Activated T-helper 1 cell treated with anti-CD3 and anti-CD28 coated beads, Interleukin-12 subunit alpha, Interleukin-12 subunit beta, Interleukin-2, Interleukin-4 antibody, amounts not matched to agents 30 ng/mL and 10 ng/mL and 1 ng/mL, durations not matched to agents 14 hours and 24 hours and 36 hours (primary cell): ENCODE results near the gene PICALM. TPM values are rescaled to one million over a fixed set of nuclear protein-coding genes. Genes with fewer than 3 reads are reported as not detected.

Experiments used
- DNase-seq: peaks from one replicate; pipeline ENCODE4 v3.0.0; 2021; ENCODE audit warnings: low spot score
- H3K27ac Mint-ChIP-seq: one replicate; pipeline ENCODE4 v1.8.0; 2021; ENCODE audit warnings: mild to moderate bottlenecking, mixed read lengths
- H3K27me3 Mint-ChIP-seq: one replicate; pipeline ENCODE4 v1.8.0; 2022; ENCODE audit warnings: mild to moderate bottlenecking, moderate library complexity, mixed read lengths; ENCODE audit not compliant: insufficient read depth
- H3K36me3 Mint-ChIP-seq: one replicate; pipeline ENCODE4 v1.8.0; 2021; ENCODE audit warnings: low read depth, mixed read lengths
- H3K4me1 Mint-ChIP-seq: one replicate; pipeline ENCODE4 v1.8.0; 2021; ENCODE audit warnings: low read depth, mixed read lengths
- H3K4me3 Mint-ChIP-seq: one replicate; pipeline ENCODE4 v1.8.0; 2021; ENCODE audit warnings: mild to moderate bottlenecking, moderate library complexity, mixed read lengths
- H3K9me3 Mint-ChIP-seq: one replicate; pipeline ENCODE4 v1.8.0; 2021; ENCODE audit warnings: mixed read lengths
- intact Hi-C: fragments of 100-400 bp; cut with micrococcal nuclease; formaldehyde crosslinking; loops from one replicate; pipeline ENCODE4 v1.15.1; 2024
- total RNA-seq: library from RNA; stranded (reverse); gene quantifications from 2 replicates; pipeline ENCODE4 v1.2.3, GENCODE V29; 2022

The PICALM gene
- total RNA-seq, 1 donor from 2014 or later: 177 TPM

DNA sequence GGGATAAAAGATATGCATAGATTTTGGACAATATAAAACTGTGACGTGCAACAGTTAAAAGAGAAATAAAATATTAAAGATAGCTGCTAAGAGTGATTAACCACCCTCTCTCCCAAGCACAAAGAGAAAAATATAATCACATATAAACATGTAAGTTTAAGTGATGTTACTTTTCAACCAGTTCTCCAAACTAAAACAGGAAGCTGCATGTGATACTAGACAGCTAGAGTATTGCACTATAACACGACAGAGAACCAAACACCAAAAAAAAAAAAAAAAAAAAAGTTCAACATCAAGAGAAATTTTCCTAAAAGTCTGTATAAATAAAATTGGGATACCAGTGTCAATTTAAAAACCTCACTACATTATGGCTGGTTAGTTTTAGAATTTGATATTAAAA, 79.1 kb downstream of the PICALM start:
- DNase-seq: no peak
- Mint-ChIP-seq H3K4me1 (peaks cover 31% of the 10 kb centered on the region), H3K27ac (no peak overlapping the region), H3K36me3 (peaks cover 29% of the 10 kb centered on the region), H3K9me3 (no peaks in the 10 kb centered on the region), H3K4me3 (no peak overlapping the region), H3K27me3 (no peaks in the 10 kb centered on the region)
- intact Hi-C loops: loop anchor here (10.0 kb wide), 1 partner anchor 395 kb away; no protein-coding TSS in a partner anchor

DNA sequence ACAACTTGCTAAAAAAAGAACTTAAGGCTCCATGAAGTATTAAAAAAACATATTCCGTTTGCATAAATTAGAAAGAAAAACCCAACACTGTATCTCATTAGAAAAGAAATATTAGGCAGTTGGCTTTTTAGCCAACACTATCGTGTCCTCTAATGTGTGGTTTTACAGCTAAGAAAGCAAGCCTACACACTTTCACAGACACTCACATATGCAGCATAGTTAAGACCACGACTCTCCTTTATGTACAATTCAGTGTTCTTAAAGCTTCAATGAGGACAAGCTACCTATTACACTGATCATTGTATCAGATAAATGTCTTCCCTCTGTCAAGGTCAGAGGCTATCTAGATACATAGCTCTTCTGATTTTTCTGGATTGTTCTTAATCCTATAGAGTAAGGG, 80.1 kb downstream of the PICALM start:
- Mint-ChIP-seq H3K36me3 (peaks cover 30% of the 10 kb centered on the region), H3K4me1 (peaks cover 37% of the 10 kb centered on the region), H3K4me3 (no peak overlapping the region), H3K9me3 (no peaks in the 10 kb centered on the region), H3K27me3 (no peaks in the 10 kb centered on the region), H3K27ac (peak overlapping the region; percentile 48)
- intact Hi-C loops: loop anchor here (10.0 kb wide), 1 partner anchor 394 kb away; no protein-coding TSS in a partner anchor
- DNase-seq: no peak

DNA sequence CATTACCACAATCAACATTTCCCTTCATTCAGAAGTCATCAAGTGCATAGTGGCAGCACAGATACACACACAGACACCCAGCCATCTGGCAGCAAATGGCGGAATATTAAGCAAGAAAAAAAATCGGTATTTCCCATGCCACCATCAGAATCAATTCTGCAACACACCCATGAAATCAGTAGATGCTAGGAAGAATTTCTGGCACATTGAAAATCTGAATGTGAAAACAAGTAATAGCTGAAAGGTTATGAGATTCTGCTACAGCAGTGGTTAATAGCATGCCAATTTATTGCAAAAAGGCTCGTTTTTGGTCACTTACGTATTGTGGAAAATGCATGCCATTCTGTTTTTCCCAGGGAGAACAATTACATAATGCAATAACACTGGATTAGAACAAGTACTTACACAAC, 91.1 kb downstream of the PICALM start:
- no peaks in the 10 kb centered on the region for H3K9me3 Mint-ChIP-seq
- peaks cover 33% of the 10 kb centered on the region for H3K4me1 Mint-ChIP-seq
- H3K4me3 Mint-ChIP-seq: no peak overlapping the region
- intact Hi-C loops: loop anchor here (5.0 kb wide), 1 partner anchor 35 kb away; no protein-coding TSS in a partner anchor
- H3K27ac Mint-ChIP-seq: no peak overlapping the region
- H3K27me3 Mint-ChIP-seq: no peaks in the 10 kb centered on the region
- peaks cover 50% of the 10 kb centered on the region for H3K36me3 Mint-ChIP-seq
- no peak for DNase-seq

DNA sequence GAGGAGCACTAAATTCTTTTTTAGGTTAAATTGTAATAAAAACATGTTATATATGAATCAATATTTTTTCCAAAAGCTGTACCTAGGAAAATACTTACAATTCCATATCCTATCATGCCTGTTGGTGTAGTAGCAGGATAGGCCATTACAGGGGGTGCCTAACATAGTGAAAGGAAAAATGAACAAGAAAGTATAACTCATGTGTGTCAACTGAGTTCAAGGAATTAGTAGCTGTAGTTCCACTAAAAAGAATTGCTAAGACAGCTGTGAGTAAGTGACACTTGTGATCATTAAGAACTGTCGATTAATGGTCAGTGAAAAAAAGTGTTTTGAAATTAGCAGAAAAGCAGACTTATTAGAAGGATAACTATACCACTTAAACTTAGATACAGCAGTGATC, 92.4 kb downstream of the PICALM start:
- H3K27me3 Mint-ChIP-seq: no peaks in the 10 kb centered on the region
- peaks cover 33% of the 10 kb centered on the region for H3K4me1 Mint-ChIP-seq
- H3K27ac Mint-ChIP-seq: no peak overlapping the region
- intact Hi-C loops: loop anchor here (5.0 kb wide), 1 partner anchor 36 kb away; no protein-coding TSS in a partner anchor
- H3K4me3 Mint-ChIP-seq: no peak overlapping the region
- DNase-seq: no peak
- H3K9me3 Mint-ChIP-seq: no peaks in the 10 kb centered on the region
- peaks cover 46% of the 10 kb centered on the region for H3K36me3 Mint-ChIP-seq

DNA sequence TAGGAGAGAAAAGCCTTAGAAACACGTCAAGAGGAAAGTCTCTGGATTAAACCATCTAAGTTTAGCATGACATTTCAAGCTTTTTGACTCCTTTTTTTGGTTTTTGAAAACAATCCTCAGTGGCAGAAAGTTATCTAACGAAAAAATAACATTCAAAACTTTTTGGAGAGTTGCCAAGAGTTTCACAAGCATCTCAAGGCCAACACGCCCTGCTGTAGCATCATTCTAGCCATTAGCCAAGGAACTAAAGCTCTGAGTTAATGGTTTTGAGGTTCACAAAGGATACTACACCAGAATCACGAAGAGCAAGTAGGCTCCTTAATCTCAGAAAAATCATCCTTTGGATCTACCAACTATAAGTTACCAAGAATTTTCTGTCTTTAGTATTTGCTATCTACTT, 94.8 kb downstream of the PICALM start:
- no peak overlapping the region for H3K27ac Mint-ChIP-seq
- no peaks in the 10 kb centered on the region for H3K27me3 Mint-ChIP-seq
- intact Hi-C loops: loop anchor here (2.0 kb wide), 1 partner anchor 13 kb away; no protein-coding TSS in a partner anchor

DNA sequence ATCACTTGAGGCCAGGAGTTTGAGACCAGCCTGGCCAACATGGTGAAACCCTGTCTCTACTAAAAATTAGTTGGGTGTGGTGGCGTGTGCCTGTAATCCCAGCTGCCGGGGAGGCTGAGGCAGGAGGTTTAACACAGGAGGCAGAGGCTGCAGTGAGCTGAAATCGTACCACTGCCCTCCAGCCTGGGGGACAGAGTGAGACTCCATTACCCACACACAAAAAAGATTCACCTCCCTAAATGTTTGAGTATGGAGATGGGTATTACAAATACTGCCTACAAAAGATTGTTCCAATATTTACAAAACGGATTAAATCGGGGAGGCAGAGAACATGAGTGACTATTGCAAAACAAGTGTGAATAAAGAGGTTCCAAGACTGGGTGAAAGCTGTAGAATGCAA, 98.3 kb downstream of the PICALM start:
- no peak for DNase-seq
- Mint-ChIP-seq H3K4me3 (no peak overlapping the region), H3K4me1 (peaks cover 33% of the 10 kb centered on the region), H3K27me3 (no peaks in the 10 kb centered on the region), H3K36me3 (peaks cover 56% of the 10 kb centered on the region), H3K9me3 (no peaks in the 10 kb centered on the region), H3K27ac (no peak overlapping the region)
- intact Hi-C loops: no loop called here

More for the DNA sequence above, 94.8 kb downstream of the PICALM start:
- DNase-seq: no peak
- peaks cover 56% of the 10 kb centered on the region for H3K36me3 Mint-ChIP-seq
- no peaks in the 10 kb centered on the region for H3K9me3 Mint-ChIP-seq
- H3K4me3 Mint-ChIP-seq: no peak overlapping the region
- peaks cover 40% of the 10 kb centered on the region for H3K4me1 Mint-ChIP-seq

DNA sequence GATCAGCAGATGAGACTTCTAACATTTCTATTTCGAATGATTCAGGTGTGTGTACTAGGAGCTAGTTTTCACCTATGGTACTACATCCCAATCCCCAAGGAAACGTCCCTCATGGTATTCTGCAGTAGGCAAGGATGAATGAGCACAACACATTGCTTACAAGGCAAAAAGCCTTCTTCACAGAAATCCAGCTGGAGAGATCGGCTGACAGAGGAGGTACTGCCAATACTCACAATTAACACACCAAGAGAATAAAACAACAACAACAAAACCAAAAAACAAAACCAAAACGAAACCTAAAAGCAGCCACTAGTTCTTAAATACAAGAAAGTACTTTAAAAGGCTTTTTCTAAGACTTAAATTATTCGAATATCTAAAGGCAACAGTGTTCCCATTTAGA, 101.4 kb downstream of the PICALM start:
- DNase-seq: no peak
- Mint-ChIP-seq H3K27me3 (no peaks in the 10 kb centered on the region), H3K27ac (peak overlapping the region; percentile 43), H3K36me3 (peaks cover 59% of the 10 kb centered on the region), H3K4me1 (peaks cover 26% of the 10 kb centered on the region), H3K4me3 (no peak overlapping the region), H3K9me3 (no peaks in the 10 kb centered on the region)
- intact Hi-C loops: loop anchor here (5.0 kb wide), 1 partner anchor 35 kb away; no protein-coding TSS in a partner anchor

DNA sequence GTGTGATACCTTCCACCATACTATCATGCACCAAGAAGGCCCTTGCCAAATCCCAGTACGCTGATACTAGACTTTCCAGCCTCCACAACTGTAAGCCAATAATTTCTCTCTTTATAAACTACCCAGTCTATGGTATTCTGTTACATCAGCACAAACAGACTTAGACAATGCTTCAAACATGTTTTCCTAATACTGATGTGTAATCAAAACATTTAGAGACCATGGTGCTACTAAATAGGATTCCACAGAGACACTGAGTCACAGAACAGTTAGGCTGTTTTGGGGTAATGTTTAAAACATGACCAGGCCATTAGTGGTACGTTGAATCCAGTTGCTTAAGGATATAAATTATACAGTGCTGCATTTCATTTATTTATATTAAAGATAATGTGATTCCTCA, 103.7 kb downstream of the PICALM start:
- H3K27ac Mint-ChIP-seq: no peak overlapping the region
- no peaks in the 10 kb centered on the region for H3K27me3 Mint-ChIP-seq
- intact Hi-C loops: loop anchor here (5.0 kb wide), 1 partner anchor 37 kb away; no protein-coding TSS in a partner anchor
- H3K36me3 Mint-ChIP-seq: peaks cover 62% of the 10 kb centered on the region
- DNase-seq: no peak
- no peaks in the 10 kb centered on the region for H3K9me3 Mint-ChIP-seq
- no peak overlapping the region for H3K4me3 Mint-ChIP-seq
- peaks cover 35% of the 10 kb centered on the region for H3K4me1 Mint-ChIP-seq

DNA sequence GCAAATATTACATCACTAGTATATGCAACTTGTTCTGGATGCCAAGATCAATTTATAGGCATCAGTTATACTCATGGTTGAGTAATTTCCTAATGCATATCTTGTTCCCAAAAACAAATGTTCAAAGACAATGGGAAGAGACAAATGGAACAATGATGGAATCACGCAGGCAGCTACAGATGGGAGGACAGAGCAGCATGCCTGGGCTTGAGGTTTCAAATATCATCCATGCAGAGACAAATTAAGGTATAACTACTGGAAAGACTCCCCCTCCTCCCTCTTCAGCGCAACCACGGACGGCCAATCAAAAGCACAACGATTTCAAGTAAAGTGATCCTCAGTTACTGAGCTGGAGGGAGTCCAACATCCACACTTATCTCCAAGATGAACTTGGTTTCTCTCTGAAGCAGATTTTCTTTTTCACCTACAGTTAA, 106.9 kb downstream of the PICALM start:
- no peak overlapping the region for H3K4me3 Mint-ChIP-seq
- no peaks in the 10 kb centered on the region for H3K9me3 Mint-ChIP-seq
- H3K27me3 Mint-ChIP-seq: no peaks in the 10 kb centered on the region
- peaks cover 18% of the 10 kb centered on the region for H3K4me1 Mint-ChIP-seq
- intact Hi-C loops: loop anchor here (2.0 kb wide), 1 partner anchor 13 kb away; no protein-coding TSS in a partner anchor
- no peak for DNase-seq
- H3K36me3 Mint-ChIP-seq: peaks cover 65% of the 10 kb centered on the region
- H3K27ac Mint-ChIP-seq: no peak overlapping the region

DNA sequence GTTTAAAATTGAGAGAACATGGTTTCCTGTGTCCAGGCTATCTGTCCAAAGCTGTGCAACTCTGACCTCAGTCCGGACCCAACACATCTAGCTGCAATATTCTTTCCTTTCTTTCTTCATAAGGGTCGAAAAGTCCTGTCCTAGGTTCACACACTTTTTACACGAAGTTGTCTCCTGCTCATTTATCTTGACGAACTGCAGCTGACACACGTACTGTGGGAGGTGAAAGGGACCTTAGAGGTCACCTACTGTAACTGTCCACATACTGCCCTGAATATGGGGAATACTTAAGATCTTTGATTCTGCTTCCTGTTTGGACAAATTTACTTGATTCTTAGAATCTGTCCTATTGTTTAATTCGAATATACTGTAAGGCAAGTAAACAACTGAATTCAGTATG, 107.8 kb downstream of the PICALM start:
- Mint-ChIP-seq H3K4me1 (peaks cover 18% of the 10 kb centered on the region), H3K27ac (no peak overlapping the region), H3K9me3 (no peaks in the 10 kb centered on the region), H3K27me3 (no peaks in the 10 kb centered on the region), H3K36me3 (peaks cover 63% of the 10 kb centered on the region), H3K4me3 (no peak overlapping the region)
- intact Hi-C loops: loop anchor here (2.0 kb wide), 1 partner anchor 14 kb away; no protein-coding TSS in a partner anchor
- no peak for DNase-seq

DNA sequence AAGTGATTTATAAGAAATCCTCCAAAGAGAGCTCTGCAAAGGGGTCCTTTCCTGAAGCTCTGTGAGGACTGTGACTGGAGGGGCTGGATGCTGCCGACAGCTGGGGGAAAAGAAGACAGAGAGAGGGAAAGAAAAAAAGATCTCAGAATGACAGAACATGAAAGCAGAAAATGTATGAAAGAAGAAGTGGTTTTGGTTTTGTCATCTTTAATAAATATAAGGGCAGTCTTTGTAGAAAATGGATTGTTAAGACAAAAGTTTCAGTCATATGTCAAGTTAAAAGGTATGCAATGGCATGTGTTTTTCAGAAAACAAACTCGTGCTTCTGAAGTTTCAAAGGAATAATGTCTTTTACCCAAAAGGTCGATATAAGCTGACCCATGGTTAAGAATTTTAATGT, 108.2 kb downstream of the PICALM start:
- H3K9me3 Mint-ChIP-seq: no peaks in the 10 kb centered on the region
- peaks cover 65% of the 10 kb centered on the region for H3K36me3 Mint-ChIP-seq
- no peak for DNase-seq
- H3K4me3 Mint-ChIP-seq: no peak overlapping the region
- H3K27me3 Mint-ChIP-seq: no peaks in the 10 kb centered on the region
- H3K4me1 Mint-ChIP-seq: peaks cover 18% of the 10 kb centered on the region
- intact Hi-C loops: loop anchor here (2.0 kb wide), 1 partner anchor 14 kb away; no protein-coding TSS in a partner anchor
- peak overlapping the region; percentile 49 for H3K27ac Mint-ChIP-seq

DNA sequence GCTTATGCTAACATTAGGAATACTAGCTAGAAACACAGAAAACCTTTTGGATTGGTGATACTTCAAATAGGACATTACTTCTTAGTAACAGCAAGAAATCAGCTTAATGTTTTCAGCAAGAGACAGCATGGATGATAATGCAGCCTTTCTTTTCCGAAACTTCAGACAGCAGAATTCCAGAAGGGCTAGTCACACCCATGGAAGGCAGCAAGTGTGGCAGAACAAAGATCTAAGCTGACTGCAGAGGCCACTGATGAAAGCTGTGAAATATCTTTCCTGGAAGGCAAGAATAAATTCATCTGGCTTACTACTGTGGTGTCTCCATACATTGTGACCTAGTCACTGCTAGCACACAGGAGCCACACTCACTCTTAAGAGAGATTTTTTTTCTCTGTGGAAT, 113.4 kb downstream of the PICALM start:
- Mint-ChIP-seq H3K4me3 (no peak overlapping the region), H3K4me1 (peaks cover 22% of the 10 kb centered on the region), H3K9me3 (peaks cover 23% of the 10 kb centered on the region), H3K27ac (no peak overlapping the region), H3K36me3 (peaks cover 62% of the 10 kb centered on the region), H3K27me3 (no peaks in the 10 kb centered on the region)
- DNase-seq: no peak
- intact Hi-C loops: no loop called here

DNA sequence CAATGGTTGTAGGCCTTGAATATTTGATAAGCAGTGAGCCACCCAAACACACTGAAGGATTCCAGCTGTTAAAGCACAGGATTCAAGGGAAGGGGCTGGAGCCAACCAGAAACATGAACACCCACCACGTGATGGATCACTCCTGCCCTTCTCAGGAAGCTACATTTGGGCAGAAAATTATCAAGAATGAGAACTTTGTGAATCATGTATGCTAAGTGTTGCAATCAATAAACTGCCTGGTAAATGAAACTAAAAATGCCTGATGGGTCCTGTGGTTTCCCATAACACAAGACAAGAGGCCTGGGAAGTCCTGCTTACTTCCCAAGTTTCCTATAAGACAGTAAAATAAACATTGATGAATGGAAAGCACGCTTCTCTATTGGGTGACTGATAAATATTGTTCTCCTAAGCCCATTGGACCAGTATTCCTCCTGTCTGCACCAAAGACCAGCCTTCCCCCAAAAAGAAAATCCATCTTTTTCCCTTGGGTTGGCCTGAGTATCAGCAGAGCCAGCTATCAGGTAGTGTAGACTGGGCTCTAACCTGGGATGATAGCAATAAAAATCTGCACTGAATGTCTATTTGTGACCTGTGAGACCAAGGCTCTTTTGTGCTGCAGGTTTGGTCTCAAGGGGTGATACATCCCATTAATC, 115.3 kb downstream of the PICALM start:
- peaks cover 47% of the 10 kb centered on the region for H3K36me3 Mint-ChIP-seq
- no peaks in the 10 kb centered on the region for H3K27me3 Mint-ChIP-seq
- peaks cover 23% of the 10 kb centered on the region for H3K9me3 Mint-ChIP-seq
- peak overlapping the region; percentile 72 for H3K27ac Mint-ChIP-seq
- no peak for DNase-seq
- intact Hi-C loops: no loop called here
- no peak overlapping the region for H3K4me3 Mint-ChIP-seq
- H3K4me1 Mint-ChIP-seq: peaks cover 30% of the 10 kb centered on the region
